HCT116 (cell line): ENCODE measurements around the gene KLHL40.

Experiments used
- CEBPB ChIP-seq: IDR thresholded peaks from 2 replicates; pipeline ENCODE4 v1.6.1; 2012; ENCODE audit warnings: low read depth
- CTCF ChIP-seq, 3 experiments: fragments of 200-600 bp in 1 of 3; sonication (generic) in 1 of 3; IDR thresholded peaks in 2 of 3; conservative IDR thresholded peaks in 1 of 3; 2 replicates each; pipeline ENCODE4 v1.5.1; 2012 to 2017; ENCODE audit warnings: low read depth in 2 of 3, low read length in 2 of 3, antibody characterized with exemption in 1 of 3, borderline replicate concordance in 1 of 3, control low read depth in 1 of 3, mild to moderate bottlenecking in 1 of 3, mixed read lengths in 1 of 3, mixed run types in 1 of 3, moderate library complexity in 1 of 3; ENCODE audit not compliant: insufficient read depth in 1 of 3
- POLR2A ChIP-seq: IDR thresholded peaks from 2 replicates; pipeline ENCODE4 v1.7.0; 2011; ENCODE audit warnings: borderline replicate concordance; ENCODE audit not compliant: insufficient read depth, insufficient read length; ENCODE audit errors: extremely low read depth
- SRF ChIP-seq: IDR thresholded peaks from 2 replicates; pipeline ENCODE4 v1.6.1; 2012; ENCODE audit warnings: low read depth
- ZBTB33 ChIP-seq: IDR thresholded peaks from 2 replicates; pipeline ENCODE4 v1.6.1; 2011; ENCODE audit warnings: mild to moderate bottlenecking, low read length, moderate library complexity; ENCODE audit not compliant: insufficient replicate concordance; ENCODE audit errors: extremely low read depth

- no peak for TF ChIP-seq CEBPB
- TF ChIP-seq POLR2A: no peak
- no peak for TF ChIP-seq ZBTB33
- no peak for TF ChIP-seq CTCF (IDR thresholded peaks at IDR 0.05 in 2 of 3, conservative IDR thresholded peaks at IDR 0.05 in 1 of 3; ENCODE audit: borderline replicate concordance in 1 of 3, insufficient read depth in 1 of 3, low read depth in 2 of 3, low read length in 2 of 3)
- TF ChIP-seq SRF: no peak
Observed at GRCh38 chr3:42653303-42653559, 32.1 kb upstream of the KLHL40 start.
